ENCODE data around the gene JAKMIP2.

JAKMIP2 gene

GRCh38 chr5:147552897-147553296 is 229.6 kb downstream of the JAKMIP2 start:
- no peak for DNase-seq

GRCh38 chr5:147551677-147552076 is 230.9 kb downstream of the JAKMIP2 start:
- no peak for DNase-seq

GRCh38 chr5:147547730-147548129 is 234.8 kb downstream of the JAKMIP2 start:
- no peak for DNase-seq

- no peak for DNase-seq
Measured at GRCh38 chr5:147544556-147544955, 238.0 kb downstream of the JAKMIP2 start.

- no peak for DNase-seq
Measured at GRCh38 chr5:147539053-147539452, 243.5 kb downstream of the JAKMIP2 start.

- no peak for DNase-seq
Measured at GRCh38 chr5:147538236-147538635, 244.3 kb downstream of the JAKMIP2 start.
